Measurements from ENCODE around the gene TNIK.

DNA sequence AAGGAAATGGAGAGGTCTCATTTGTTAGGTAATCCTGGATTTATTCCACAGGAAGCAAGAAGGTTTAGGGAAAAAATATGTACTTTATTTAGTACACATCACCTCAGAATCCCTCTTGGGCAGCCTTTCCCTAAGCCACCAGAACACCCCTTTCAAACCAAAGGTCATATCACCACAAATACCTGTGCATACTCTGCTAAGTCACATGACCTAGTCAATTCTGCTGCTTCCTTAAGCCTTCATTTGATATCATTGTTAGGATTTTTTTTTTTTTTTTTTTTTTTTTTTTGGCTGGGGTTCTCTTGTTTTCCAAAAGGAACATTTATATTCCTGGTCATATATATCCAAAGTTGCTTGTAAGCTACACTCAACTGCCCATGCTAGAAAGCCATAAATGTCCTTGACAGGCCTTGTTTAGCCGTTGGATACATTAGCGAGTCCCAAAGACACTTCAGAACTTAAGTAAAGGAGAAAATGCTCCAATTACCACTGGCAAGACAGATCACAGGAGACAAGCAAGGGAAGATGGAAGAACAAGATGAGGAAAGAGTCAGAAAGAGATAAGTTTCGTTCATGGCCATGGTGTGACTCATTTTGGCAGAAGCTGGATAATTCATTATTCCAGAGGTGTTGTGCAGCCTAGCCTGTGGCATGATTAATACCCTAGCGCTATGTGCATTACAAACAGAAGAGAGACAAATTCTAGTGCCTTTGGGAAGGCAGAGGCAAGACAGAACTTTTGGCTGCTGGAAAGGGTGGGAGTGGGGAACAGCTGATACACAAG is 278.1 kb downstream of the TNIK start:
- TF ChIP-seq, protein P1, sequence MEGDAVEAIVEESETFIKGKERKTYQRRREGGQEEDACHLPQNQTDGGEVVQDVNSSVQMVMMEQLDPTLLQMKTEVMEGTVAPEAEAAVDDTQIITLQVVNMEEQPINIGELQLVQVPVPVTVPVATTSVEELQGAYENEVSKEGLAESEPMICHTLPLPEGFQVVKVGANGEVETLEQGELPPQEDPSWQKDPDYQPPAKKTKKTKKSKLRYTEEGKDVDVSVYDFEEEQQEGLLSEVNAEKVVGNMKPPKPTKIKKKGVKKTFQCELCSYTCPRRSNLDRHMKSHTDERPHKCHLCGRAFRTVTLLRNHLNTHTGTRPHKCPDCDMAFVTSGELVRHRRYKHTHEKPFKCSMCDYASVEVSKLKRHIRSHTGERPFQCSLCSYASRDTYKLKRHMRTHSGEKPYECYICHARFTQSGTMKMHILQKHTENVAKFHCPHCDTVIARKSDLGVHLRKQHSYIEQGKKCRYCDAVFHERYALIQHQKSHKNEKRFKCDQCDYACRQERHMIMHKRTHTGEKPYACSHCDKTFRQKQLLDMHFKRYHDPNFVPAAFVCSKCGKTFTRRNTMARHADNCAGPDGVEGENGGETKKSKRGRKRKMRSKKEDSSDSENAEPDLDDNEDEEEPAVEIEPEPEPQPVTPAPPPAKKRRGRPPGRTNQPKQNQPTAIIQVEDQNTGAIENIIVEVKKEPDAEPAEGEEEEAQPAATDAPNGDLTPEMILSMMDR (IDR thresholded peaks at IDR 0.05) = no peak
- no peak for TF ChIP-seq POLR2A (IDR thresholded peaks at IDR 0.05)
- TF ChIP-seq POLR2AphosphoS5 (IDR thresholded peaks at IDR 0.05) = no peak

Data from stomach (tissue), 4 donors.